ENCODE data around the gene CPTP.
"Not testable (repeated sequence)": the region's sequence is repeated elsewhere in the genome, so short reads cannot be mapped to it uniquely, and the experiment has no call there.

CPTP gene

DNA sequence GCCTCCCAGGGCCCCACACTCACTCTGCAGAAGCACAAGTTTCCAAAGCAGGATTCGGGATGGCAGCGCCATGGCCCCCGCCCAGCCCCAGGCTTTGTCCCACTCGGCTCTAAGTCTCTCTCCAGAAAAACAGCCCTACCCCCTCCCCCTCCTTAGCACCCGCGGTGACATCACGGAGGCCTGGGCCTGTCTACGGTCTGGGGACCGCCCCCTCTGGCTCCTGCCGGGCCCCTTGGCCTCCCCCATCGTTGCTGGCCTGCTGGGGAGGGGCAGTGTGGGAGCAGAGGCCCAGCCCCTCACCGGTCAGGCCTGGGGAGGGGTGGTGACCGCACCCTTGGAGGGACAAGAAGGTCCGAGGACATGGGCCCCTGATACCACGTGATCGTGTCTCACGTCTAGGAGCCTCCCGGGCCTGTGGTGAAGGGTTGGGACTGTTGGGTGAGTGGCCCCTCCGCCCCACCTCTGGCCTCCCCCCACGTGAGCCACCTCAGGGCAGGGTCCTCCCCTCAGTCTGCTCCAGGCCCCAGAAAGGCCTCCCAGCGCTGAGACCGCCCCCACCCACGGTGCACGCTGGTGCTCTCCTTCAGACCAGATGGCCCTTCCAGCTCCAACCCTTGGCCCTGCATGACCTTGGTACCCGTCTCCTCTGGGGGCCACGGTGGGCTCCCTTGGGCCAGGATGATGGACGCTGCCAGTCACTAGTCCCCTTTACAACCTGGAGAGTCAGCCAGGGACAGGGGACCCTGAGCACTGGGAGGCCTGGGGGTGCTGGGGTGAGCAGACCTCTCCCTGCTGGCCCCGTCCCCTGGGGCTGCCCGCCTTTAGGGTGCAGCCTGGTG, 34.0 kb downstream of the CPTP start, which contains the start of gene MXRA8:
TSS of gene MXRA8 (minus strand) at position 123 of the 839 bp plus-strand sequence. CDS start at position 72, 51 bp downstream.
- no peak within 1 kb of the TSS for H3K27ac ChIP-seq
- no peak for DNase-seq (ENCODE audit: low read depth, low spot score)

DNA sequence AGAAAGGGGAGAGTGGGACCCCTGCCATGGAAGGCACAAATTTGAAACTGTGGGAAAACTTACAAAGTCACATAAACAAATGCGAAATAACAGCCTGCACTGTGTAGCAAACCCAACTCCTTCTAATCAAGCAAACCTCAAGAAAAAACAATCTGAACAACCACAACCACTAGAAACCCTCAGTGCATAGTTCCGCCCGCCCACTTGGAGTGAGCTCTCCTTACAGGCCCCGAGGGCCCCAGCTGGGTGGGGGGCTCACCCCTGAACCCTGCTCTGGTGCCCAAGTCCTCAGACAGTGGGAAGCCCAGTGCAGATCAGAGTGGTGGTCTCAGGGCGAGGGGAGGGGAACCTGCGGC, 34.7 kb downstream of the CPTP start:
- H3K27ac ChIP-seq: no peak overlapping the region
- DNase-seq (ENCODE audit: low read depth, low spot score): no peak

DNA sequence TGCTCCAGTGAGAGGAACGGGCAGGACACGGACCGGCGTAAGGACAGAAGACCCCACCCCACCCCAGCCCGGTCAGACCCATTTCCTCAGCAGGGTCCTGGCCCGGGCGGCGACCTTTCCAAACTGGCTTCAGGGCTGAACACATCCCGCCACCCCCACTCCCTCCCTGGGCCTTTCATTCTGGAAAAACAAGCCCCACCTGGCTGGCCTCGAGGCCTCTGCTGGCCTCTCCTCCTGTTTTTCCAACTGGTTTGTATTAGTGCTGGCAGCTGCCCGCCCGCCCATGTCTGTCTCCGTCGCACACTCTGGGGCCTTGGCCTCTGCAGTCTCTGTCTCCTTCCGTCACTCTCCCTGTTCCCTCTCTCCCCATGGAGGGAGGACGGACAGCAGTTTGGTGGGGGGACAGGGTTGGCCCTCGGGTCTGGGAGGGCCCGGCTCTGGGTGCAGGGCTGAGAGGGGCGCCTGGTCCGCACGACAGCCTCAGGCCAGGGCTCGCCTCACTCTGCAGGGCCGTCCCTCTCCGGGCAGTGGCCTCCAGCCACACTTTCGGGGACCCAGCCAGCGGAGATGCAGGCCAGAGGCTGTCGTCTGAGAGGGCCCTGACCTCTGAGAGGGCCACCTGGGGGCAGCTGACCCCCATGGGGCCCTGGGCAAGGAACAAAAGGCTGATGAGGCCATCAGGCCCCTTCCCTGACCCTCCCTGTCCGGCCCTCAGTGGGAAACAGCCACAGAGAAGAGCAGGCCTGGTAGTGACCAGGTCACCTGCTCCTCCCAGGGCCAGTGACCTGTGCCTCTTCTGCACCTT, 35.3 kb downstream of the CPTP start:
- peak overlapping the region; percentile 34 for H3K27ac ChIP-seq
- DNase-seq (ENCODE audit: low read depth, low spot score): no peak

DNA sequence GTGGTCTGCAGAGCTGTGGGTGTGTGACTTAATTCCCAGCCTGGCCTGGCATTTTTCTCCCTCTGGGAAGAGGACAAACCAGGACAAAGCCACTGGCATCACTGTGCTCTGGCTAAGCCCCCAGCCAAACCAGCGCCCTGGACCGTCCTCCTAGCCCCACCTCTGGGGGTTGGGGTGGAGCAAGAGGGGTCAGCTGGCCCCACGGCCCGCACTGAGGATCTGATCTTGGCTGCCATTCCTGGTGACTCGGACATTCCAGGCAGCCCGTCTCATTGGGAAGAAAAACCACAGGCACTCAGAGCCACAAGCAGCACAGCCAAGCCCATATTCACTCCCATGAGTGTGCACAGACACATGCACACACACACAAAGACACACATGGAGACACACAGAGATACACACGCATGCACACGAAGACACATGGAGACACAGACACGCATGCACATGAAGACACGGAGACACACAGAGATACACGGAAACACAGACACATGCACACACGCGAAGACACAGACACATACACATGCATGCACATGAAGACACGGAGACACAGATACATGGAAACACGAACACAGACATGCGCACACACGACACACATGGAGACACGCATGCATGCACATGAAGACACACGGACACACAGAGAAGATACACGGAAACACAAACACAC, 36.0 kb downstream of the CPTP start:
- peak overlapping the region; percentile 34 for H3K27ac ChIP-seq
- no peak for DNase-seq (ENCODE audit: low read depth, low spot score)

DNA sequence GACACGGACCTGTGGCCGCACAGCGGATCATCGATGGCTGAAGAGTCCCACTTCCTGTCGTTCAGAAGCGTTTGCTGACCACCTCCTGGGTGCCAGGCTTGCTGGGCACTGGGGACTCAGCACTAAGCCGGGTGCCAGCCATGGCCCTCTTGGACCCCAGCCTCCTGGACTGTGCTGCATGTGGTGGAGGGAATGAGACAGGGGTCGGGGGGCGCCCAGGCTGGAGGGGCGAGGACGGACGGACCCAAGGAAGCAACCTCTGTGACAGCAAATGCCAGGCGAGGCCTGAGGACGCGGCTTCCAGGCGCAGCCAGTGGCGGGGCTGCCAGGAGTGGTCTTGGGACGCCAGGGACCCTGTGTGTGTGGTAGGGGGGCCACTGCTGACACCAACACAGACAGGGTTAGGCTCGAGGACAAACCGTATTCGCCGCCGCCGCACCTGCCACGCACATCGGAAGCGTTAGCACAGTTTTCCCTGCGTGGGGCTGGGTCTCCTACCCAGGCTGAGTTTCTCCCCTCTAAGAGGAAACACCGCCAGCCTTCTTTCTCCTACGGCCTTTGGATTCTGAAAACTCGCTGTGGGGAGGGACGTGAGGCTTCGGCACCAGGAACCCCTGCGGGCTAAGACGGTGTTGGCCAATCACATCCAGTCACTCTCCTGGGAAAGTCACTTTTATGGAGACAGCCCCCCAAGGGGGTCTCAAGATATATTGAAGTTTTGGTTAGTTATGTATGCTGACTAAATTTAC, 36.8 kb downstream of the CPTP start:
- H3K27ac ChIP-seq: no peak overlapping the region
- DNase-seq (ENCODE audit: low read depth, low spot score): no peak

DNA sequence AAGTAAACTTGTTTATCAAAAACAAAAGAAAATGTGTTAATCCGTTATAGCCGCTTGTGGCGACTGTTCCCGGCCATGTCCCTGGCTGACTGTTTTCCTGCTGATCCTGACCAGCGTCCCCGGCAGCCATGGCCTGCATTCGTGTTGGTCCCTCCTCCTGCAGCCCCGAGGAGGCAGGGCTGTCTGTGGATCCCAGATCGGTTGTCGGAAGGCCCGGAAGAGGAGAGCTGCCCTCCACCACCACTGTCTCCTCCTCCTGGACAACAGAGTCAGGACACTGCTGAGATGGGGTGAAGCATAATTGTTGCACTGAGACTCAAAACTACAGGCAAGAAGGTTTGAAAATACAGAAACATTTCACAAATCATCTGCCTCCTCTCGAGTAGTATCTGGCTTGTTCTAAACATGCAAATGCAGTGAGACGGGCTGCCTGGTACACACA, 37.4 kb downstream of the CPTP start:
- no peak for DNase-seq (ENCODE audit: low read depth, low spot score)
- H3K27ac ChIP-seq: no peak overlapping the region

DNA sequence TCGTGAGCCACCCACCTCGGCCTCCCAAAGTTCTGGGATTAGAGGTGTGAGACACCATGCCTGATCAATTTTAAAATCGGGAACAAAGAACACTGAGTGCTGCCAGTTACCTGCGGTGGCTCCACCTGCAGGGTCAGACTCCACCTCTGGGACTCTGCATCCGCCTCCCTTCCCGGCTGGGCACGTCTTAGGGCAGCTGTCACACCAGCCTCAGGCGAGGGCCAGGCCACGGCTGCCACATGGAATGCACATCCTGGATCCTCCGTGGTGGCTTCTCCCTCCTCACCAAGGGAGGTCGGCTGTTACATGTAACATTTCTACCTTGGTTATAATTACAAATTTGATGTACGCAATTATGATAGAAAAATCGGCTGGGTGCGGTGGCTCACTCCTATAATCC, 39.7 kb downstream of the CPTP start:
- H3K27ac ChIP-seq: peak overlapping the region; percentile 30
- DNase-seq (ENCODE audit: low read depth, low spot score): no peak

DNA sequence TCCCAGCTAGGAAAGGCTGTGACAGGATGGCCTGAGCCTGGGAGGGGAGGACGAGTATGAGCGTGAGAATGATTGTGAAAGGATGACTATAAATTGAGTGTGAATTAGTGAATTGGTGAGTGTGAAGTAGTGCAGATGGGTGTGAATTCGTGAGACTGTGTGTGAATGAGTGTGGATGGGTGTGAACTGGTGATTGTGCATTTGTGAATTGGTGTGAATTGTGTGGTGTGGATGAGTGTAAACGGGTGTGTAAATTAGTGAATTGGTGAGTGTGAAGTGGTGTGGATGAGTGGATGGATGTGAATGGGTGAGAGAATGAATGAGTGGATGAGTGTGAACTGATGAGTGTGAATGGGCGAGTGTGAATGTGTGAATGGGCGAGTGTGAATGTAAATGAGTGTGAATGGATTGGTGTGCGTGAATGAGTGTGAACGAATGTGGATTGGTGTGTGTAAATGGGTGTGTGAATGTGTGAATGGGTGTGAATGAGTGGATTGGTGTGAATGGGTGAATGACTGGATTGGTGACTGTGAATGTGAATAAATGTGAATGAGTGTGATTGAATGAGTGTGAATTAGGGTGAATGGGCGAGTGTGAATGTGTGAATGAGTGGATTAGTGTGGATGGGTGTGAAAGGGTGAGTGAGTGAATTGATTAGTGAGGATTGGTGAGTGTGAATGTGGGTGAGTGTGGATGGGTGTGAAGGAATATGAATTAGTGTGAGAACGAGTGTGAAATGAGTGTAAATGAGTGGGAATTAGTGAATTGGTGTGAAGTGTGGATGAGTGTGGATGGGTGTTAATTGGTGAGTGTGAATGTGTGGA, 41.5 kb downstream of the CPTP start:
- no peak for DNase-seq (ENCODE audit: low read depth, low spot score)
- H3K27ac ChIP-seq: no peak overlapping the region

DNA sequence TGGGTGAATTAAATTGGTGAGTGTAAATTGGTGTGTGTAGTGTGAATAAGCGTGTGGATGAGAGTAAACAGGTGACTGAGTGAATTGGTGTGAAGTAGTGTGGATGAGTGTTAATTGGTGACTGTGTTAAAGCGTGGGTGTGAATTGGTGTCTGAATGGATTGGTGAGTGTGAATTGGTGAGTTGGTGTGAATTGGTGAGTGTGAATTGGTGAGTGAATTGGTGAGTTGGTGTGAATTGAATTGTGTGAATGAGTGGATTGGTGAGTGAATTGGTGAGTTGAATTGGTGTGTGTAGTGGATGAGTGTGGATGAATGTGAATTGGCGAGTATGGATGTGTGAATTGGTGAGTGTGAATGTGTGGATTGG, 42.1 kb downstream of the CPTP start:
- H3K27ac ChIP-seq: no peak overlapping the region

DNA sequence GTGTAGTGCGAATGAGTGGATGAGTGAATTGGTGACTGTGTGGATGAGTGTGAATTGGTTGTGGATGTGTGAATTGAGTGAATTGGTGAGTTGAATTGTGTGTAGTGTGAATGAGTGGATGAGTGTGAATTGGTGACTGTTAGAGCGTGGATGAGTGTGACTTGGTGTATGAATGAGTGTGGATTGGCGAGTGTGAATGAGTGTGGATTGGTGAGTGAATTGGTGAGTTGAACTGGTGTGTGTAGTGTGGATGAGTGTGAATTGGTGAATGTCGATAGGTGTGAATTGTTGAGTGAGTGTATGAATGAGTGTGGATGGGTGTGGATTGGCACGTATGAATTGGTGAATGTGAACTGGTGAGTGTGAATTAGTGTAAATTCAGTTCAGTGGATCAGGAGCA, 42.7 kb downstream of the CPTP start:
- H3K27ac ChIP-seq: no peak overlapping the region
- no peak for DNase-seq (ENCODE audit: low read depth, low spot score)

More for the DNA sequence above, 42.1 kb downstream of the CPTP start:
- no peak for DNase-seq (ENCODE audit: low read depth, low spot score)

DNA sequence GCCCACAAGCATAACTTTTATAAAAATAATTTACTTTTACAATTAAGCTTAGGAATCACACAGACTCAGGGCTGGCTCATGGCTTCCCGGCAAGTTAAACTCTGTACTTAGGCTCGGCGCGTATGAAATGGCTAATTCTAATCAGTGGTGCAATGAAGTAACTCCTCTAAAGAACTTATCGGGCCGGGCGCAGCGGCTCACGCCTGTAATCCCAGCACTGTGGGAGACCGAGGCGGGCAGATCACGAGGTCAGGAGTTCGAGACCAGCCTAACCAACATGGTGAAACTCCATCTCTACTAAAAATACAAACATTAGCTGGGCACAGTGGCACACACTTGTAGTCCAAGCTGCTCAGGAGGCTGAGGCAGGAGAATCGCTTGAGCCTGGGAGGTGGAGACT, 45.5 kb downstream of the CPTP start:
- not testable (repeated sequence) for H3K27ac ChIP-seq; DNase-seq (ENCODE audit: low read depth, low spot score)

DNA sequence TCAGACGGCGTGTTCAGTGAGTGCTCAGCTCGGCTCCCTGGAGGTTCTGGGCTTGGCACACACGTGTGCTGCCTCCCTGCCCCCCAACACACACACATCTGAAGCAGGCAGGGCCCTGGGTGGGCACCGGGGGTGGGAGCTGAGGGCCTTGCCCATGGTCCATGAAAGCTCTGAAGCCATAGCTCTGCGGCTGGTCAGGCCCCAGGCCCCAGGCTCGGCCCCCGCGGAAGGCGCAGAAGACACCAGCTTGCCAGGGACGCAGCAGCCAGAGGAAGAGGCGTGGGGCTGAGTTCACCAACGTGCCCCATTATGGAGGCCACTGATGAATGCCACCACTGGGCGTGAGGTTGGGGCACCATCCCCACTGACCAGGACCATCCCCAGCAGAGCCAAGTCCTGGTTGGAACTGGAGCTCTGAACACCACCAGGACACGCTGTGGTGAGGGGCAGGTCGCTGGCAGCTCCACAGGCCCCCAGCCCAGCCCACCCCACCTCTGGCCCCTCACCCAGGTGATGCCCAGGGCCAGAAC, 46.2 kb downstream of the CPTP start:
- no peak for DNase-seq (ENCODE audit: low read depth, low spot score)
- H3K27ac ChIP-seq: no peak overlapping the region

DNA sequence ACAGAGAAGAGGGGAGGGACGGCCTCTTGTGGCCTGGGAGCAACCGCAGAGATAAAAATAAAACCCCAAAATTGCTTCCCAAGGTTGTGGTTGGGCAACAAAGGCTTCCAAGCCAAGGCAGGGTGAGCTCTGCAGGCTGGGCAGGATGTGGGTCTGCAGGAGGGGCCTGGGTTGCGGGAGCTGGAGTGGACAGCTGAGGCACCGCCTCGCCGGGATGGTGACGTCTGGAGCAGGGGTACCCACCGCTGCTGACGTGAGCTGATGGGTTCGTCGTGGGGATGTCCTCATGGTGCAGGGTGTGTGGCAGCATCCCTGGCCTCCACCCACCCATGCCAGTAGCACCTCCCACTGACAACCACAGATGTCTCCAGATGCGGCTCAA, 46.8 kb downstream of the CPTP start:
- H3K27ac ChIP-seq: no peak overlapping the region
- DNase-seq (ENCODE audit: low read depth, low spot score): no peak

DNA sequence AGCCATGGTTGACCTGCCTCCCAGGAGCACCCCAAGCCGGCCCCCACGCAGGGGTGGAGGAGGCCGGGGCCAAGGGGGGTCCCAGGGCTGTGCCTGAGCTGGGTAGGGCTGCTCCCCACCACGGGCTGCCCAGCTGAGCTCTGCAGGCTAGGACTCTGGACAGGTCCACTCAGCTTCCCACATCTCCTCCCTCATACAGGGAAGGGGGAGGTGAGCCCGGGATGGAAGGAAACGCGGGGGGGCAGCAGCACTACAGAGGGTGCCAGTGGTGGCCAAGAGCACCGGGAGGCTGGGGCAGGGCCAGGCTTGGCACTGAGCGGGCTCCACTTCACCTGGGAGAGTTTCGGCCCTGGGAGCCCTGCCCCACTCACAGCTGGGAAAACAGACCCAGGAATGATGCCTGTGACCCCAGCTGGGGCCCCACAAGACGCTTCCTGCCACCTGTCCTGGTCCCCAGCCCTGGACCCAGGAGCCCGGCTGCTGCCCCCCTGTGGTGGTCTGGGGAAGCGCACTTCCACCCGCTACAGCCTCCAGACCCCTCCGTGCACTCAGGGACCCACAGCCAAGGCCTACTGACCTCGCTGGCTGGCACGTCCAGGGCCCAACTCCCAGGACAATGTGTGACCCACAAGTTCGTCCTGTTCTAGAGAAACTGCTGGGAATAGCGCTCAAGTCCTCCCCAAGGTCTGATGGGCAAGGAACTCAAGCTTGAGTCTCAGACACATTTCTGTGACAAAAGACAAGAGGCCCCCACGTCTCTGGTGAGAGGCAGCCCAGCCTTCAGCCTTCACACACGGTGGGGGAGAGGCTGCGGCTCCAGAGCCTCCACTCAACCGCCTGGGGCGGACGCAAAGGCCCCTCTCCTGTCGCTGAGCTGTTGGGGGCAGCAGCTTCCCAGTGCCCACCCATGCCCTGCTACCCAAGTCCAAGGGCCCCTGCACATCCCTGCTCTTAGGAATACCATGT, 47.4 kb downstream of the CPTP start:
- H3K27ac ChIP-seq: no peak overlapping the region
- no peak for DNase-seq (ENCODE audit: low read depth, low spot score)

DNA sequence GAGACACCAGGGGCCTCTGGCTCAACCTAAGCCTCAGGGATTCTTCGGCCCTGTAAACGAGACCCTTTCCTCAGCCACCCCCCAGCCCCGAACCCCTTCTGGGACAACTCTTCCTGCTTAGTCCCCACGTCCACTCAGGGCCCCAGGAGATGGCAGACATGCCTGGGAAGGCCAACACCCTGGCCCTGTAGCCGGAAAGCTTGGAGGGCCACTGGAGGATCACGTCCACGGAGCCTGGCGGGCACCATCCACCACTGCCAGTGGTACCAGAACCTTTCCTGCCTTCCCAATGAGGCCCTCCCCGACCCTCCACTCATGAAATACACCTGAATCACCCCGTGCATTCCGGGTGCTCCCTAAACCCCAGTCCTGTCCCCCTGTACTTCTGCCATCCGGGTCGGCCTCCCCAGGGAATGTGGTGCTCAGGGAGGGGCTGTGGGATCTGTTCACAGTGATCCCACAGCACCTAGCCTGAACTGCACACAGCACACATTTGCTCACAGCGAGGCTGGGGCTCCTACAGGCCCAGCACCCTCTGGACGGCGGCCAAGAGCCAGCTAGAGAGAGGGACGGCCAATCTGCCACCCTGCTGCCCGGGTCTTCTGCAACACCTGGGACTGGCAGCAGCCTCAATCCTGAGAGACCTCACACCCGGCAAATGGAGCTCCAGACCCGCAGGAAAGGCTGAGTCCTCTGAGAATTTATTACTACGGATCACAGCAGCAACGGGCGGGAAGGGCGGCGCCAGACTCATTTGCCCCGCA, 48.6 kb downstream of the CPTP start:
- no peak overlapping the region for H3K27ac ChIP-seq
- no peak for DNase-seq (ENCODE audit: low read depth, low spot score)

DNA sequence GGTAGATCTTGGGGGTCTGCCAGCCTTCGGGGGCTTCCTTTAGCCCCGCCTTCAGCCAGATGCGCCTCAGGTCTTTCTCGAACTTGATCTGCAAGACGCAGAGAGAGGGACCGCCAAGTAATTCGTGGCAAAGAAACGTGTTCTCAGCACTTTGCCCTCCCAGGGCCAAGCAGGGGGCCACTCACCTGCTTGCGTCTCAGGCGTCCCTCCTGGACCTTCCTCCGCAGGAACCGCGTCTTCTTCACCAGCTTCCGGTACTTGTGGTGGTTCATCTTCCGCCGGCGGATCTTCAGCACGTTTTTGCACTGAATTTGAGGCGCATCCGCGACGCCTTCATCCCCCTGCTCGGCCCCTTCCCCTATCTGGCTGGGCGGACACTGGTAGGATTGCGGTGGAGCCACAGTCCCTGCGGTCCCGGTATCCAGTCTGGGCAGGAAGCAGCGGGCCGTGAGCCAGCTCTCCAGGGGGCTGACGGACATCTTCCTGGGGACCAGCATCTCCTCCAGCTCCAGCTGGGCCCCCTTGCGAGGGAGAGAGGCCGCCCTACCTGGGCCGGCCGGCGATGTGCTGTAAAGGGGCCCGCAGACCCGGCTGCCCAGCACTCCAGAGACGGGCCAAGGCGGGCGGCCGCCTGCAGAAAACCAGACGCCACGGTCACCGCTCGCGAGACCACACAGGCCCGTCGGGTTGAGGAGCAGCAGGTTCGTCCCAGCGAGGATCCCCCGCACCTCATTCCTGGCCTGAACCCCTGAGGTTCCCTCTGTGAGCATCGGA, 49.4 kb downstream of the CPTP start:
- DNase-seq (ENCODE audit: low read depth, low spot score): no peak
- peak overlapping the region; percentile 87 for H3K27ac ChIP-seq

DNA sequence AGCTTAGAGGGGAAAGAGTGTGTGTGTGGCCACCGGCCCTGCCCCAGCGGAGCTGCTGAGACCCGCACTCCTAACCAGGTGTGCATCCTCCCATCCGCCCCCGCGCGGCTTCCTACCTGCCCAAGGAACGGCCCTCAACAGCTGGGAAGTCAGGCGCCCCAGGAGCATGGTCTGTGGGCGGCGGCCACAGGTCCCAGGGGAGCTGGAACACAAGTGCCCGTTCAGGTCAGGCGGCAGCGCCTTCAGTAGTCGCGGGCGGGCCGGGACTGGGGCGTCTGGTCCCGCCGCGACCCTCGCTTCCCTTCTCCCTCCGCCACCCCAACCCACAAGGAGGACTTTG, 50.0 kb downstream of the CPTP start:
- H3K27ac ChIP-seq: peak overlapping the region; percentile 87
- no peak for DNase-seq (ENCODE audit: low read depth, low spot score)

Data from epithelial cell of prostate (primary cell).